HepG2 (cell line): ENCODE measurements around the gene FAM98A. TPM values are rescaled to one million over a fixed set of nuclear protein-coding genes. Genes with fewer than 3 reads are reported as not detected.

Experiments used
- ATAC-seq: fragments of 200-7000 bp; cut with Tn5 transposase; 3 replicates; pipeline ENCODE4 v1.9.1; 2020; ENCODE audit warnings: mild to moderate bottlenecking, moderate library complexity
- BruUV-seq: library from RNA; stranded (reverse); fragments of 400-500 nt; replicated peaks from 2 replicates; lab custom pipeline; 2021; lab: Mats Ljungman, UMichigan
- CTCF ChIA-PET: fragments of 300-600 bp; formaldehyde crosslinking; extraction: SDS; loops from one replicate; lab custom pipeline; 2021; ENCODE audit warnings: low total read pairs, inconsistent platforms, low intra/inter-chr PET ratio; lab: Yijun Ruan, JAX
- POLR2A ChIA-PET: fragments of 350-600 bp; sonication (Branson Sonifier 250); formaldehyde crosslinking; loops from one replicate; lab custom pipeline; 2020; ENCODE audit warnings: antibody characterized with exemption, inconsistent platforms; lab: Yijun Ruan, JAX
- DNase-seq: peaks from one replicate; pipeline ENCODE4 v3.0.0-alpha.2; 2015; ENCODE audit warnings: low spot score
- FAIRE-seq: peaks from 3 replicates; lab custom pipeline; 2011; peaks lifted over from hg19 to GRCh38; lab: Jason Lieb, UNC
- H2AFZ ChIP-seq: one replicate; pipeline ENCODE4 v1.6.1; 2011; ENCODE audit warnings: low read length, inconsistent platforms
- H3K27ac ChIP-seq: fragments of 300-600 bp; 3 replicates; pipeline ENCODE4 v1.8.0; 2011; ENCODE audit warnings: mixed run types, mild to moderate bottlenecking, mixed read lengths, low read length, inconsistent platforms; ENCODE audit not compliant: insufficient read depth; ENCODE audit errors: extremely low read length
- H3K27me3 ChIP-seq, 2 experiments: fragments of 200-600 bp in 1 of 2; 2 replicates in 1 of 2; 3 replicates in 1 of 2; pipeline versions ENCODE4 v1.6.0 to v1.8.0; 2011; ENCODE audit warnings: low read length in 2 of 2, mild to moderate bottlenecking in 2 of 2, moderate library complexity in 2 of 2, inconsistent platforms in 1 of 2; ENCODE audit not compliant: insufficient read depth in 2 of 2, control insufficient read depth in 1 of 2
- H3K36me3 ChIP-seq, 2 experiments: fragments of 200-600 bp in 1 of 2; replicated peaks in 1 of 2; 2 replicates in 1 of 2; 3 replicates in 1 of 2; pipeline versions ENCODE4 v1.5.1 to v1.8.0; 2011; ENCODE audit warnings: low read length in 2 of 2, inconsistent platforms in 1 of 2; ENCODE audit not compliant: insufficient read depth in 2 of 2, control insufficient read depth in 1 of 2
- H3K4me1 ChIP-seq: 2 replicates; pipeline ENCODE4 v1.5.1; 2012; ENCODE audit warnings: low read length, inconsistent platforms; ENCODE audit not compliant: insufficient read depth
- H3K4me2 ChIP-seq: 2 replicates; pipeline ENCODE4 v1.6.0; 2011; ENCODE audit warnings: low read depth, low read length, inconsistent platforms
- H3K4me3 ChIP-seq, 3 experiments: fragments of 200-600 bp in 1 of 3; sonication (generic), shearing (Covaris generic) in 1 of 3; replicated peaks in 1 of 3; 2 replicates each; pipeline ENCODE4 v1.5.1; 2011 to 2016; ENCODE audit warnings: low read length in 3 of 3, inconsistent platforms in 2 of 3, low read depth in 2 of 3, mild to moderate bottlenecking in 2 of 3, control low read depth in 1 of 3, mixed read lengths in 1 of 3; ENCODE audit not compliant: insufficient read depth in 1 of 3
- H3K79me2 ChIP-seq: one replicate; pipeline ENCODE4 v1.6.1; 2011; ENCODE audit warnings: low read length, inconsistent platforms; ENCODE audit not compliant: insufficient read depth
- H3K9ac ChIP-seq: 2 replicates; pipeline ENCODE4 v1.6.0; 2011; ENCODE audit warnings: mild to moderate bottlenecking, low read depth, low read length, inconsistent platforms; ENCODE audit not compliant: insufficient read depth
- H3K9me3 ChIP-seq: 2 replicates; pipeline ENCODE4 v1.5.1; 2012; ENCODE audit warnings: mild to moderate bottlenecking, low read length
- H4K20me1 ChIP-seq: 2 replicates; pipeline ENCODE4 v1.6.0; 2011; ENCODE audit warnings: inconsistent platforms, mild to moderate bottlenecking, low read length, moderate library complexity; ENCODE audit not compliant: insufficient read depth
- CAMTA2 ChIP-seq: sonication (generic); formaldehyde crosslinking; IDR thresholded peaks from 2 replicates; pipeline ENCODE4 v1.4.0; 2020; ENCODE audit warnings: mild to moderate bottlenecking, missing genetic modification reagents, borderline replicate concordance
- GABPB1 ChIP-seq: IDR thresholded peaks from 2 replicates; pipeline ENCODE4 v1.6.1; 2016; ENCODE audit warnings: mild to moderate bottlenecking, missing genetic modification reagents, moderate library complexity, missing compliant biosample characterization
- HNF4A ChIP-seq: sonication (generic); formaldehyde crosslinking; IDR thresholded peaks from 2 replicates; pipeline ENCODE4 v1.4.0; 2020; ENCODE audit warnings: missing genetic modification reagents
- JUND ChIP-seq: sonication (generic); formaldehyde crosslinking; IDR thresholded peaks from 2 replicates; pipeline ENCODE4 v1.8.0; 2022; ENCODE audit warnings: mild to moderate bottlenecking, missing genetic modification reagents
- PAWR ChIP-seq: sonication (generic); formaldehyde crosslinking; IDR thresholded peaks from 2 replicates; pipeline ENCODE4 v1.4.0; 2020; ENCODE audit warnings: missing genetic modification reagents, mild to moderate bottlenecking, borderline replicate concordance
- RORA ChIP-seq: sonication (generic); formaldehyde crosslinking; IDR thresholded peaks from 2 replicates; pipeline ENCODE4 v1.5.0; 2020; ENCODE audit warnings: mild to moderate bottlenecking, missing genetic modification reagents, moderate library complexity
- TEAD2 ChIP-seq: sonication (generic); formaldehyde crosslinking; IDR thresholded peaks from 2 replicates; pipeline ENCODE4 v1.9.0; 2021; ENCODE audit warnings: missing genetic modification reagents
- ZNF282 ChIP-seq: fragments of 450-650 bp; IDR thresholded peaks from 2 replicates; pipeline ENCODE4 v1.6.1; 2018; ENCODE audit not compliant: partially characterized antibody
- ZNF331 ChIP-seq: sonication (generic); formaldehyde crosslinking; IDR thresholded peaks from 2 replicates; pipeline ENCODE4 v1.4.0; 2020; ENCODE audit warnings: missing genetic modification reagents
- ZNF484 ChIP-seq: sonication (generic); formaldehyde crosslinking; IDR thresholded peaks from 2 replicates; pipeline ENCODE4 v1.5.1; 2020; ENCODE audit warnings: mild to moderate bottlenecking, low read depth, missing genetic modification reagents, borderline replicate concordance
- ZNF512 ChIP-seq: sonication (generic); formaldehyde crosslinking; IDR thresholded peaks from 2 replicates; pipeline ENCODE4 v1.4.0; 2020; ENCODE audit warnings: mild to moderate bottlenecking, missing genetic modification reagents
- ZNF746 ChIP-seq: sonication (generic); formaldehyde crosslinking; IDR thresholded peaks from 2 replicates; pipeline ENCODE4 v1.8.0; 2022; ENCODE audit warnings: mild to moderate bottlenecking, missing genetic modification reagents
- ZNF800 ChIP-seq: sonication (generic); formaldehyde crosslinking; IDR thresholded peaks from 2 replicates; pipeline ENCODE4 v1.4.0; 2020; ENCODE audit warnings: missing genetic modification reagents
- WGBS: methylation state at CpG from one replicate; pipeline ENCODE4 v1.1.6; 2017; ENCODE audit warnings: low lambda C conversion rate; 5-methylcytosine and 5-hydroxymethylcytosine counted together
- in situ Hi-C: cut with HindIII; loops from 2 replicates; pipeline ENCODE4 v1.10.0; 2017; ENCODE audit warnings: low pct_unique_long_range_greater_than_20kb; ENCODE audit not compliant: extremely low pct_ligation_motif_present
- intact Hi-C: fragments of 100-400 bp; cut with micrococcal nuclease; formaldehyde crosslinking; loops from one replicate; pipeline ENCODE4 v1.10.0; 2022; ENCODE audit not compliant: unreplicated experiment
- polyA plus RNA-seq, 8 experiments: library from polyadenylated mRNA; depleted of rRNA in 3 of 8; stranded (reverse) in 7 of 8; unstranded in 1 of 8; fragments of >200 nt; fragmentation: Illumina TruSeq in 4 of 8; extraction: Trizol in 4 of 8; gene quantifications; 2 replicates each; pipeline versions ENCODE4 v1.2.1 to v1.2.3, GENCODE V29; 2011 to 2016; ENCODE audit warnings: low read depth in 4 of 8, missing spikeins in 1 of 8, mixed read lengths in 1 of 8; ENCODE audit not compliant: insufficient read depth in 1 of 8
- total RNA-seq, 5 experiments: library from RNA; depleted of rRNA; stranded (reverse); fragments of >200 nt; fragmentation: Illumina TruSeq; extraction: Trizol; gene quantifications; 2 replicates each; pipeline ENCODE4 v1.2.3, GENCODE V29; 2016; ENCODE audit warnings: low read depth in 1 of 5
- TF ChIP-seq, protein P1 (sequence below): IDR thresholded peaks from 2 replicates; pipeline ENCODE4 v1.6.1; 2016; ENCODE audit warnings: mild to moderate bottlenecking, missing biosample characterization, missing genetic modification reagents
- TF ChIP-seq, protein P2 (sequence below): sonication (generic); formaldehyde crosslinking; IDR thresholded peaks from 2 replicates; pipeline ENCODE4 v1.9.0; 2021; ENCODE audit warnings: missing genetic modification reagents, borderline replicate concordance
- TF ChIP-seq, protein P3 (sequence below): sonication (generic); formaldehyde crosslinking; IDR thresholded peaks from 2 replicates; pipeline ENCODE4 v1.5.0; 2020; ENCODE audit warnings: missing genetic modification reagents, mild to moderate bottlenecking, borderline replicate concordance

FAM98A gene
- total and polyA plus RNA-seq, 2 of the 13 experiments (the other 11 are each of a cell fraction or from before 2014, with no cell fraction given) = 44.0 to 61.4 TPM

DNA sequence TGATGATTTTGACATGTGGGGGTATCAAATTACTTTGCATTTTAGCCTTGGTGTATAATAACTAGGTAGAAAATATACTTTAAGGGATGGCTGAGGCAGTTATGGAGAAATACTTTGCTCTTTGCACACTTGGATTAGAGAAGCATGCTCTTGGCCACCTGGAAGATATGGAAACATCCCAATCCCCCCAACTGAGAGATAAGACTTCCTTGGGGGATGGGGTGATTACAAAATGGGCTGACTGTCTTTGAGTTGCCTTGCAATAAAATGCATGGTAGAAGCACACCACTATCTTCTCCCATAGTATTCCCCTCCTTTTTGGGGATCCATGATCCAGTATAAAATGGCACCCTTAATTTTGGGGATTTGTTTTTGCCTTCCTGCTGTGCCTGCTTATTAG lies 15.1 kb upstream of the FAM98A start (continued):
- no peak for TF ChIP-seq ZNF800 (CRISPR knock-in tag)
- TF ChIP-seq PAWR = no peak
- TF ChIP-seq, protein P1, sequence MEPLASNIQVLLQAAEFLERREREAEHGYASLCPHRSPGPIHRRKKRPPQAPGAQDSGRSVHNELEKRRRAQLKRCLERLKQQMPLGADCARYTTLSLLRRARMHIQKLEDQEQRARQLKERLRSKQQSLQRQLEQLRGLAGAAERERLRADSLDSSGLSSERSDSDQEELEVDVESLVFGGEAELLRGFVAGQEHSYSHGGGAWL (CRISPR knock-in tag) = no peak
- TF ChIP-seq CAMTA2 (CRISPR knock-in tag) = no peak
- TF ChIP-seq TEAD2 (CRISPR knock-in tag) = no peak
- TF ChIP-seq, protein P2, sequence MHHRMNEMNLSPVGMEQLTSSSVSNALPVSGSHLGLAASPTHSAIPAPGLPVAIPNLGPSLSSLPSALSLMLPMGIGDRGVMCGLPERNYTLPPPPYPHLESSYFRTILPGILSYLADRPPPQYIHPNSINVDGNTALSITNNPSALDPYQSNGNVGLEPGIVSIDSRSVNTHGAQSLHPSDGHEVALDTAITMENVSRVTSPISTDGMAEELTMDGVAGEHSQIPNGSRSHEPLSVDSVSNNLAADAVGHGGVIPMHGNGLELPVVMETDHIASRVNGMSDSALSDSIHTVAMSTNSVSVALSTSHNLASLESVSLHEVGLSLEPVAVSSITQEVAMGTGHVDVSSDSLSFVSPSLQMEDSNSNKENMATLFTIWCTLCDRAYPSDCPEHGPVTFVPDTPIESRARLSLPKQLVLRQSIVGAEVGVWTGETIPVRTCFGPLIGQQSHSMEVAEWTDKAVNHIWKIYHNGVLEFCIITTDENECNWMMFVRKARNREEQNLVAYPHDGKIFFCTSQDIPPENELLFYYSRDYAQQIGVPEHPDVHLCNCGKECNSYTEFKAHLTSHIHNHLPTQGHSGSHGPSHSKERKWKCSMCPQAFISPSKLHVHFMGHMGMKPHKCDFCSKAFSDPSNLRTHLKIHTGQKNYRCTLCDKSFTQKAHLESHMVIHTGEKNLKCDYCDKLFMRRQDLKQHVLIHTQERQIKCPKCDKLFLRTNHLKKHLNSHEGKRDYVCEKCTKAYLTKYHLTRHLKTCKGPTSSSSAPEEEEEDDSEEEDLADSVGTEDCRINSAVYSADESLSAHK (CRISPR knock-in tag) = no peak
- TF ChIP-seq ZNF282 = no peak
- TF ChIP-seq, all 625 proteins: peak for 0

DNA sequence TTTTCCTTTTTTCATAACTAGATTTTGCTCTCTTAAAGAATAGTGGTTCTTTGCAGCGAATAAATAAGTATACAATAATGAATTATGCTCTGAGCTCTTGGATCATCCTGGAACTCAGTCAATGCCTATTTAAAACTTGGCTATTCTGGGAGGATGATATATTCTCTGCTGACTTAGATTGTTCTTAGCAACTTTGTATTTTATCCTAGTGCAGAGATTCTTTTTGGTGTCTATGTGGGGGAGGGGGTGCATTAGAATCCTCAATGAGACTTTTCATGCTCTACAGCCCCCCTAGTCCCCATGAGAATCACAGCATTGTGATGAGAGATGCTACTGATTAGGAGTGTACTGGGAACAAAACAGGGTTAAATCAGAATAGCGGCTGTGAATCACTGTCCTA lies 8.8 kb upstream of the FAM98A start:
- H3K27me3 ChIP-seq = peaks cover 0 to 6% of the 10 kb centered on the region in 2 experiments; a peak in 1 of 5 replicates
- in situ Hi-C loops (no loop called here), intact Hi-C loops (no loop called here)
- H3K9ac ChIP-seq = no peak overlapping the region
- WGBS = 8% methylated on average over 2 of the region's 2 CpGs
- H3K4me3 ChIP-seq = no peak overlapping the region
- no peaks in the 10 kb centered on the region for H3K4me1 ChIP-seq
- no peak overlapping the region for H2AFZ ChIP-seq
- no peak for ATAC-seq
- no peak for DNase-seq
- BruUV-seq = no TSS peak
- H3K36me3 ChIP-seq = no peaks in the 10 kb centered on the region
- no peak overlapping the region for H3K27ac ChIP-seq
- CTCF ChIA-PET = no interaction called here
- no peaks in the 10 kb centered on the region; the same call in 1 of the 2 replicates for H3K9me3 ChIP-seq
- no peak overlapping the region for H3K4me2 ChIP-seq
- FAIRE-seq = no peak
- H4K20me1 ChIP-seq = no peaks in the 10 kb centered on the region
- POLR2A ChIA-PET = no interaction called here
- no peaks in the 10 kb centered on the region for H3K79me2 ChIP-seq
- TF ChIP-seq ZNF484 = no peak
- TF ChIP-seq GABPB1 (CRISPR knock-in tag) = no peak
- no peak for TF ChIP-seq RORA (CRISPR knock-in tag)
- TF ChIP-seq, protein P3, sequence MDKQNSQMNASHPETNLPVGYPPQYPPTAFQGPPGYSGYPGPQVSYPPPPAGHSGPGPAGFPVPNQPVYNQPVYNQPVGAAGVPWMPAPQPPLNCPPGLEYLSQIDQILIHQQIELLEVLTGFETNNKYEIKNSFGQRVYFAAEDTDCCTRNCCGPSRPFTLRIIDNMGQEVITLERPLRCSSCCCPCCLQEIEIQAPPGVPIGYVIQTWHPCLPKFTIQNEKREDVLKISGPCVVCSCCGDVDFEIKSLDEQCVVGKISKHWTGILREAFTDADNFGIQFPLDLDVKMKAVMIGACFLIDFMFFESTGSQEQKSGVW (CRISPR knock-in tag) = no peak
- no peak for TF ChIP-seq ZNF512
- TF ChIP-seq ZNF746 (CRISPR knock-in tag) = no peak
- TF ChIP-seq HNF4A = no peak
- TF ChIP-seq ZNF331 (CRISPR knock-in tag) = no peak
- TF ChIP-seq JUND (CRISPR knock-in tag) = no peak
